ENCODE results near the gene COL18A1. TPM values are rescaled to one million over a fixed set of nuclear protein-coding genes. Genes with fewer than 3 reads are reported as not detected.

The COL18A1 gene
- total and polyA plus RNA-seq, 9 of the 15 experiments (the other 6 are each of a cell fraction or from before 2014, with no cell fraction given): 0.14 to 16.4 (median 2.0) TPM

DNA sequence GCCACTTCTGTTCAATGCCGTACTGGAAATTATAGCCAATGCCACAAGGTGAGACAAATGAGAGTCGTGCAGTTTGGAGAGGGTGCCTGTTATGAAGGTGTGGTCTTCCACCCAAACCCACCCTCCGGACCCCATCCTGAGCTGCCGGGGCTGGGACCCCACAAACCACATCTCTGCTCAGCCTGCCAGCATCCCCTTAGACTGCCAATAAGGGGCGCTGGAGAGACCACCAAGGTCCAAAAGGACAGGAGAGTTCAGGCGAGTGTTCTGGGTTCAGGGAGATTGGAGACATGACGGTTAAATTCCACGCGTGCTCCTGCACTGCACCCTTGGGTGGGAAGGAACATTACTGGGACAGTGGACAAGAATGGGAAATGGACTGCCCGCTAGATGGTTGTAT lies 48.7 kb upstream of the COL18A1 start:
- Histone ChIP-seq H3K27ac (ENCODE audit: extremely low read depth, low read depth, low read length) (no peak overlapping the region), H3K9me3 (replicated peaks; ENCODE audit: control insufficient read depth, insufficient read depth, low read depth, low read length) (no peaks in the 10 kb centered on the region), H3K4me1 (replicated peaks in 1 of 2; ENCODE audit: control insufficient read depth in 2 of 2, insufficient read depth in 2 of 2, low read length in 2 of 2) (peaks cover 28 to 64% of the 10 kb centered on the region in 2 experiments; a peak in 4 of 5 replicates), H2AFZ (ENCODE audit: low read depth, low read length) (no peak overlapping the region), H3K27me3 (ENCODE audit: control insufficient read depth in 2 of 2, insufficient read depth in 2 of 2, low read length in 2 of 2) (peaks cover 11 to 42% of the 10 kb centered on the region in 2 experiments), H4K20me1 (replicated peaks; ENCODE audit: control insufficient read depth, insufficient read depth, low read length) (peaks cover 8% of the 10 kb centered on the region; the same call in 1 of the 2 replicates), H3K36me3 (ENCODE audit: control insufficient read depth, insufficient read depth, low read length) (no peaks in the 10 kb centered on the region), H3K9me1 (ENCODE audit: control insufficient read depth, insufficient read depth, low read length) (no peaks in the 10 kb centered on the region), H3K4me2 (ENCODE audit: insufficient read depth, low read length) (peak overlapping the region; percentile 40; the same call in 1 of the 2 replicates), H3K79me2 (ENCODE audit: control insufficient read depth, insufficient read depth, low read length) (no peaks in the 10 kb centered on the region), H3K9ac (ENCODE audit: insufficient read depth in 1 of 2, low read depth in 2 of 2, low read length in 2 of 2) (no peak overlapping the region), H3K4me3 (no peak overlapping the region)
- FAIRE-seq (no peak), DNase-seq (ENCODE audit: extremely low read depth in 1 of 4, low spot score in 3 of 4) (peak in 2 of 4 experiments; percentile 40 to 50), ATAC-seq (peak; percentile 22; the same call in 1 of the 3 replicates)
- intact Hi-C loops (cut with micrococcal nuclease): loop anchor here (1.0 to 5.0 kb wide), 2 partner anchors 59 to 83 kb away; no protein-coding TSS in a partner anchor
- 3% methylated on average over 10 of the region's 10 CpGs for WGBS (ENCODE audit: insufficient coverage, low coverage, missing lambda C conversion rate)
- in situ Hi-C loops (cut with MboI): no loop called here
- POLR2A ChIA-PET: interaction anchor here (1.0 kb wide), 1 partner anchor 27 kb away, joined by 3 read pairs; no protein-coding TSS in a partner anchor
- CTCF ChIA-PET (ENCODE audit: low intra/inter-chr PET ratio): interaction anchor here (0.6 to 1.6 kb wide), 2 partner anchors 83 to 418 kb away, joined by 5 to 8 read pairs; no protein-coding TSS in a partner anchor
- BruUV-seq (replicated peaks): no TSS peak
- TF ChIP-seq RAD21 (CRISPR knock-in tag; conservative IDR thresholded peaks at IDR 0.05 in 1 of 2, IDR thresholded peaks at IDR 0.05 in 1 of 2) (peak in 1 of 2 experiments; percentile 40; a peak in 2 of 4 replicates), ZNF407 (IDR thresholded peaks at IDR 0.05; ENCODE audit: low read depth) (no peak), FOXP1 (CRISPR knock-in tag; IDR thresholded peaks at IDR 0.05) (0 out of 2 replicates have a peak, but pooled peaks have one; percentile 21), CLOCK (CRISPR knock-in tag; IDR thresholded peaks at IDR 0.05; ENCODE audit: borderline replicate concordance) (no peak), SETDB1 (IDR thresholded peaks at IDR 0.05; ENCODE audit: low read length) (no peak), ZNF165 (CRISPR knock-in tag; IDR thresholded peaks at IDR 0.05; ENCODE audit: borderline replicate concordance) (no peak), KHSRP (IDR thresholded peaks at IDR 0.05) (no peak), PTRF (tag; IDR thresholded peaks at IDR 0.05) (no peak)
- TF ChIP-seq, protein P1, sequence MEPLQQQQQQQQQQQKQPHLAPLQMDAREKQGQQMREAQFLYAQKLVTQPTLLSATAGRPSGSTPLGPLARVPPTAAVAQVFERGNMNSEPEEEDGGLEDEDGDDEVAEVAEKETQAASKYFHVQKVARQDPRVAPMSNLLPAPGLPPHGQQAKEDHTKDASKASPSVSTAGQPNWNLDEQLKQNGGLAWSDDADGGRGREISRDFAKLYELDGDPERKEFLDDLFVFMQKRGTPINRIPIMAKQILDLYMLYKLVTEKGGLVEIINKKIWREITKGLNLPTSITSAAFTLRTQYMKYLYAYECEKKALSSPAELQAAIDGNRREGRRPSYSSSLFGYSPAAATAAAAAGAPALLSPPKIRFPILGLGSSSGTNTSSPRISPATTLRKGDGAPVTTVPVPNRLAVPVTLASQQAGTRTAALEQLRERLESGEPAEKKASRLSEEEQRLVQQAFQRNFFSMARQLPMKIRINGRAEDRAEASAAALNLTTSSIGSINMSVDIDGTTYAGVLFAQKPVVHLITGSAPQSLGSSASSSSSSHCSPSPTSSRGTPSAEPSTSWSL (CRISPR knock-in tag; IDR thresholded peaks at IDR 0.05; ENCODE audit: borderline replicate concordance): no peak
